ENCODE measurements around the gene PDLIM1.

Gene PDLIM1

DNA sequence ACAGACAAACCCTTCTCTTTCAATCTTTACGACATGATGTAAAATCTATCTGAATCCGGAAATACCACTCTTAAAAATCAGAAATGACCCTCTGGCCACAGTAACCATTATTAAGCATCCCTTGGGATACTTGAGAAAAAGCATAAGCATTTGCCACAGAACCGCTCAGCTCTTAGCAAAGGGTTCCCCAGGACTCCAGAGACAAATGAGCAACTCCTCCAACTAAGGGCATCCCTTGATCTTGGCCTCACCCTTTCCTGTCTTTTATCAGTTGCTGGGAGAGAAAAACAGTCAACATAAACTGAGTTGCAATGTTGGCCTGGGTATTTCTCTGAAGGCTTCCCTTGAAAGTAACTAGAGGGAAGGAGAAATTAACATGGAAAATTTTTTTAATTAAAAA, 3.5 kb downstream of the PDLIM1 start:
- DNase-seq, result no peak

DNA sequence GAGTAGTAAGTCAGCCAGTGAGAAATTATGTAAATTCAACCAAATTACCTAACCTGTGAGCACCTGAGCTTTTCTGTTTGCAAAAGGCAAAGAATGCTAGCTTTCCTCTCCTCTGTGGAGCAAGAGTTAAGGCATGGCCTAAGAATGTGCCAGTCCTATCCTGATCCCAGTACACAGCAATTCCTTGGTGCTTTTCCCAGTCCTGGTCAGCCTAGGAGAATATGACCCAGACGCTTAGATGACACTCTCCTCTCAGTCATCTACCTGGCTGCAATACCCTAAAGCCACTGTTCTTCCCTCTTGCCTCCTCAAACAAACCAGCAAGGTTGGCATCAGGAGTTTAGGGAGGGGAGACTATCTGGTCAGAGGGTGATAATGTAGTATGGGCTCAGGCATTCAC, 4.1 kb downstream of the PDLIM1 start:
- no peak for DNase-seq

DNA sequence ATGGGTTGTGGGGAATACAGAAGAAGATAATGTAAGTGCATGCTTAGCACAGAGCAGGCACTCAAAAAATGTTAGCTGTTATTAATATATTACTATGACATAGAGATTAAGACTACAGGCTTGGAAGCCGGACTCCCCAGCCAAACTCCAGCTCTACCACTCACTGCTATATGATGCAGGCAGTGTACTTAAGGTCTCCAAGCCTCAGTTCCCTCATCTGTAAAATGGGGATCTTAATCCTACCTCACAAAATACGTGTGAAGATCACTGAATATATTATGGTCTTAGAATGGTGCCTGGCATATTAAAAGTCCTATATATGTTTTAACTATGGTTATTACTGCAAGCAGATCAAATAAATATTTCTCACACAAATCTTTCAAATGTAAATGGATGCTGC, 5.2 kb downstream of the PDLIM1 start:
- no peak for DNase-seq

DNA sequence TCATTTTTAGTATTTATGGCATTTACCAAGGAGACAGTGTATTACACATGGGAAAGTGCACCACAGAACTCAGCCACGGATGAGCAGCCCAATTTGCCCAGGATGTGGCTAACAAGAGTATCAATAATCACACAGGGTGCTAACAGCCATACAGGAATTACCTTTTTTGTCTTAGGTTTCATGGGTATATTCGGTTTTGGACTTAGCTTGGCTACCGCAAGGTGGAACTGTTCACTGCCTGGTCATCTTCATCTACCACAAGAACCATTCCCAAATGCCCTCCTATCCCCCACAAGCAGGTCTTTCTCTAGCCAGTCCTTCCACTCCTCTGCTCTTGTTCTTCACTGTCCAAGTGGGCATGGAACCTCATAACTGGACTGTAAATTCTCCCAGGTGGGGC, 6.0 kb downstream of the PDLIM1 start:
- no peak for DNase-seq

DNA sequence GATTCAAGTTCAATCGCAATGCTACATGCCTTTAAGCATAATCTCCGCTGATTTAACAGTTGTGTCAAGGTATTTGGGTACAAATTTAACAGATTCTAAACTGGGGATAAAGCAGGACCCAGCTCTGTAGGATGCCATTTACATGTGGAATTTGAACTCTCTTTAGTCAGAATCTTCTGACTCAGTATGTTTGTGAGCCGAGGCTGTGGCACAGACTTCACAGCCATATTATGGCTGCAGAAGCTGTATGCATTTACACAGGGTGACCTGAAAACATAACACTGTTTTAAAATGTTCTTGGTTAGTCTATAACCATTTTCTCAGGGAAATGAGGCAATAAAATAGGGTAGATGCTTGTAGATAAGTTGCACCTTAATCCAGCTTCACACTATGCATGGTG, 8.7 kb downstream of the PDLIM1 start:
- no peak for DNase-seq

DNA sequence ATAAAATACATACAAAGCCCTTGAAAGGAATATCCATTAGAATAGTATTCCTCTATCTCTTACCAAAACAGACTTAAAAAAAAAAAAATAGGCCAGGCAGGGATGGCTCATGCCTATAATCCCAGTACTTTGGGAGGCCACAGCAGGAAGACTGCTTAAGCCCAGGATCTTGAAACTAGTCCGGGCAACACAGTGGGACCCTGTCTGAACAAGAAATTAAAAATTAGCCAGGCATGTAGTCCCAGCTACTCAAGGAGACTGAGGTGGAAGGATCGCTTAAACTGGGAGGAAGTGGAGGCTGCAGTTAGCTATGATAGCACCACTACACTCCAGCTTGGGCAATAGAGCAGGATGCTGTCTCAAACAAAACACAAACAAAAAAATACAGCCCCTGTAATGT, 9.6 kb downstream of the PDLIM1 start:
- no peak for DNase-seq

DNA sequence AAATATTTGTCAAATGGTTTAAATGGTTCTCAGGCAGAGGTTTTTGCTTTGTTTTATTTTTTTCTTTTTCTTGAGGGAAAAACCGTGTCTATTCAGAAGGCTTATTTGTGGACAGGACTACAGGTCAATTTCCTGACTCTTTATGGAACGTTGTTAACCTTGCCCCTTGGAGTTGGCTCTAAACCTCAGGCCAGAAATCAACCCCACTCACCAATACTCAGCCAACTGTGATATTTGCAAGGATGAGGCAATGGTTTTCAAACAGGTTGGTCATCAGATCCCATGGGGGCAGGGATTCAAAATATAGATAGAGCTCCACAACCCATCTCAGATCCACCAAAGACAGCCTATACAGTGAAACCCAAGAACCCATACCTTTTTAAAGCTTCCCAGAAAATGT, 10.2 kb downstream of the PDLIM1 start:
- DNase-seq, result no peak

DNA sequence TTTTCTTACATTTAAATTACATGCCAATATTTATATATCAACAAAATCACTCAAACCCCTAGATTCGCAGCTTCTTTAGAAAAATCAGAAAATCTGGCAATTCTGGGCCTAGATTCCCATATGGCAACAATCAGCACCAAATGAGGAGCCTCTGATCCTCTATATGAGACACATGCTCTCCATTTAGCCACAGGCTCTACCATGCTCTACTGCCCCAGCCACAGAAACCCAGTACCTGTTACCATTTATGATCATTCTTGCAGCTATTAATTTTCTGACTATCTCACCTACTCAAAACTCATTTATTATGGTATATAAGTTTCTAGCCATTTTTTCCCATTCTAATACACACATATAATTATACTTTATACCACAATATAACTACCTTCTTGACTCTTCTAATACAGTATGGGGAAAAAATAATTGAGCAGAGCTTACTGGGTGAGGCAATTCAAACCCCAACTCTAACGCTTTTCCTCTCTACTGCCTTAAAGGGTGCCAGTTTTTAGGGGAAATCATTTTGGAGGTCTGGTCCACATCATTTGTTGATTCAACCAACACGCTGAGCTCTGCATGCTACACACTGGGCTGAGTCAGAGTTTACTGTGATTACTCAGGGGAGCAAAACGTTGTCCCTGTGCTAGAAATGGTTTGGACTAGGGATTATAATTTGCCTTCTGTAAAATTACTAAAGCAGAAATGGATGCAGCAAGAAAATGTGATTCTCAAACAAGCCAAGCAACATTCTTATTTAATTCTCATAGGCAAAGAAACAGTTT, 11.6 kb downstream of the PDLIM1 start:
- DNase-seq, result no peak

DNA sequence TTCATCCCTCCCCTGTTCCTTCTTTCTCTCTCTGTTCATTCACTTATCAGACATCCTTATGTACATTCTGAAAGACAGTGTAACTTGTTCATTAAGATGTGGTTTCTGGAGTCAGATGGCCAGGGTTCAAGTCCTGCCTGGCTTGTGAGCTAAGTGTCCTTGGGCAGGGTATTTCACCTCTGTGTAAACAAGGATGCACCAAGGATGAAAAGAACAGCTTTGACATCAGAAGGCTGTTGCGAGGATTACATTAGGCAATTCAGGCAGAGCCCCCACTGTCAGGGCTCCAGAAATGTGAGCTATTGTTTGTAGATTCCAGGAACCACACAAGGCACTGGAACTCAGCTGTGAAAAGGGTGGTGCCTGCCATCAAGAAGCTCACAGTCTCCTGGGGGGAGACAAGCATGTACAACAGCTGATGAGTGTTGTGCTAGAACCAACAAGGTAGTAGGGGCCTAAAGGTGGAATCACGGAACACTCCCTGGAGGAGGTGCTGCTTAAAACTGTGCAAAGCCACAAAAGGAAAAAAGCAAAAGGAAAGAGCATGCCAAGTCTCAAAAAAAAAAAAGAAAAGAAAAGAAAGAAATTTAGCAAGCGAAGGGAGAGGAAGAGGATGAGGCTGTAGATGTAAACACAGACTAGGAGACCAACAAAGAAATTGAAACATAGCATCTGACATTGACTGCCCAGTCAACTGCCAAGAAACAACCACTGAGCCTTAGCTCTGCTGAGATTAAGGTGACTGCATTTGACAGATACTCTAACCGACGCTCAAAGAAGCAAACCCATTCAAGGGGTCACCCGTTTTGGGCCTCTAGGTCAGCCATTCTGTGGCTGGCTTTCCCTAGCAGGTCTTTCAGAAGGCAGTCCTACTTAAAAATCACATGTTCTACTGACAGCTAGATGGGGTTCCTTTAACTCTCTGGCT, 12.5 kb downstream of the PDLIM1 start:
- DNase-seq, result no peak

DNA sequence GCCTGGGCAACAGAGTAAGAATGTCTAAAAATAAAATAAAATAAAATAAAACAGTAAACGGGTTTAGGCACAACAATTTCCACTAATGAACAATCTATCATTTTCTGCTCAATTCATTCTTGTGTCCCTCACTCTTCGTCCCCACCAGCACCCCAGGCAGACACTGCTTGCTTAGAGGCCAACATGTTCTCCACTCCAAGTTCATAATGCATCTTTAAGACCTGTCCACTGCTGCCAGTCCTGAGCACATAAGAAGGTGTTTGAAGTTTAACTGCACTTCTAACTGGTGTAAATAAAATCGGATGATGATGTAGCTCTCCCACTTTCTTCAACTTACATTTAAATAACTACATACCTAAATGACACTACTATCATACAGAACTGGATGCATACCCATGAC, 13.2 kb downstream of the PDLIM1 start:
- no peak for DNase-seq

DNA sequence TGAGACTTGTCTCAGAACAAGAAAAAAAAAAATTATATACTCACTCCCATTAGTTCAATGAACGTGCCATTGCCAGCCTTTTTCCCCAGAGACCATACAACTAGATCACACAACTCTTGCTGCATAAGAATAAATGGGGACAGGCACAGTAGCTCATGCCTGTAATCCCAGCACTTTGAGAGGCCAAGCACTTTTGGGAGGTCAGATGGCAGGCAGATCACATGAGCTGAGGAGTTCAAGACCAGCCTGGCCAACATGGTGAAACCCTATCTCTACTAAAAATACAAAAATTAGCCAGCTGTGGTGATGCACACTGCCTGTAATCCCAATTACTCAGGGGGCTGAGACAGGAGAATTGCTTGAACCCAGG, 13.6 kb downstream of the PDLIM1 start:
- no peak for DNase-seq

DNA sequence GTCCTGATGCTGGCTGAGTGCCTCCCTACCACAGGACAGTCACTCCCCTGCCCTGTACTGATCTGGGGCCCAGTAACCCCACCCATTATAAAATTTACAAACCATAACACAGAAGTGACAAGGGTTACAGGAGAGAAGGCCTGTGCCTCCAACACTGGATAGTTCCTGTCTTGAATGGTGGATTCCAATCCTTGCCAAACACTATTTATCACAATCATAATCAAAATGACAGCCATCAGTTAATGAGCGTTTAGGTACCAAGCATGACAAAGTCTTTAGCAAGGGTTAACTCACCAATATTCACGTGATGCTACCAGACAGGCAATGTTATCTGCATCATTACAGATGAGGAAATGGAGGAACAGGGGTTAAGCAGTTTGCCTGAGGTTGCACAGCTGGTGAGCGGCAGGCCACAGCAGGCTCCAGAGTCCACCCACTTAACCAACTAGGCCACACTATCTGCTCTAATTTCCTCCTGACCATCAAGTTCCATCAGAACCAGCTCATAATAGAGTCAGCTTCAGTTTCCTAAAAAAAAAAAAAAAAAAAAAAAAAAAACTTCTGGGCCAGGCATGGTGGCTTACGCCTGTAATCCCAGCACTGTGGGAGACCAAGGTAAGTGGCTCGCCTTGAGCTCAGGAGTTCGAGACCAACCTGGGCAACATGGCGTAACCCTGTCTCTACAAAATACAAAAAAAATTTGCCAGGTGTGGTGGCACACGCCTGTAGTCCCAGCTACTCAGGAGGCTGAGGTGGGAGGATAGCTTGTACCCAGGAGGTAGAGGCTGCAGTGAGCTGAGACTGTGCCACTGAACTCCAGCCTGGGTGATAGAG, 14.2 kb downstream of the PDLIM1 start:
- no peak for DNase-seq

DNA sequence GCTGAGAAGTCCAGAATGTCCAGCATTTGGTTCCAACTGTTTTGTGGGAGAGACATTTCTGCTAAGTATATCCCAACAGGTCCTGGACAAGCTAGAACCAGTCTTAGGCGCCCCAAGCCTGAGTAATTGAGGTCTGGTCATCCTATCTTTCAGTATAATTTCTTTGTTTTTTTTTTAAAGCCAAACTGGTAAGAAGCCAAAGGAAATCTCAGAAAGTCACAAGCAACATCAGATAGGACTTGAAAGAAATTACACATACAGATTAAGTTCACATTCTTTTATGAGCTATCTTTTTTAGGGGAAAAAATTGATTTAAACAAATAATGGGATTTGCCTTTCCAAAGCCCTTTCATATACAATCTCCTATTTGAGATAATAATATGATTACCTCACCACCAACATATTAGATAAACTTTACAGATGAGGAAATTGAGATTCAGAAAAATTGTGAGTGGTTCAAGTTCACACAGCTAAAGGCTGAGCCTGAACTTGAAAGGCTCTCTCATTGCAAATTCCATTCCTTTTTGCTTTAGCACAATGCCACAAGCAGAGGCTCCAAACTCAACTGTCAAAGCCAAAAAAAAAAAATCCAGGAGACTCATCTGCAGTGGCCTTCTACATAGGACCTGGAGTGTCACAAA, 15.0 kb downstream of the PDLIM1 start:
- no peak for DNase-seq

DNA sequence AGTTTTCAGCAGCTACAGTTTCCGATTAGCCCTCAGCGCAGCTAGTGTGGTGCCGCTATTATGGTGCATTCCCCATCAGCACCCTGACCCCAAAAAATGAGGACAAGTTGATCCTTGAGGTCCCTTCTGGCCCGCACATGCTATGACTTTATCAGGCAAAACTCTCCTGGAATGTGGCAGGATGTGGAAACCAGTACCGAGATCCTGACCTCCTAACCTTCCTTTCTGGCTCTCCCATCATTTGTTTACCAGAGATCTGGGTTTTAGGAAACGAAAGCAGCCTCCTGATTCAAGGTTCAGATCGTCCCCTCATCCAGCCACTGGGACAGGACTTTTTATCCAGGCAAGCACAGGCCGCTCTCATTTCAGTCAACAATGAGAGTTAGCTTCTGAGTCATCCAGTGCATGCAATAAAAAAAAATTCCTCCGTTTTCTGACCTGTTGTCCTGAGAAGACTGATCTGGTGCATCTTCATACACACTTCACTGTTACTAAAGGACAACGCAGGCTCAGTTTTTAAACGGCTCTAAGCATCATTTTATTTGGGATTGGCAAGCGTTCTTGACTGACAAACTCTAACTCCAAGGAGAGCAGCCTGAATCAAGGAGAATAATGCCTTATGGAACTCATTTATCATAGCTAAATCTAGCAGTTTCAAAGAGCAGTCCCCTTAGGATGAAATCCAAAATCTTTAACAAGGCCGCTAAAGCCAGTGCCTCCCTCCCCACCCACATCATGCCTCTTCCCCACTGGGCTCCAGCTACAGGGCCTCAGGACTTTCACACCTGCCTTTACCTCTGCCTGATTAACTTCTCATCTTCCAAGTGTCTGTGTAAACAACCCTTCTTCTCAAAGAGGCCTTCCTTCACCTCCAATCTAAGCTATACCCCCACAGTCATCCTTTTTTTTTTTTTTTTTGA, 17.1 kb downstream of the PDLIM1 start:
- no peak for DNase-seq

DNA sequence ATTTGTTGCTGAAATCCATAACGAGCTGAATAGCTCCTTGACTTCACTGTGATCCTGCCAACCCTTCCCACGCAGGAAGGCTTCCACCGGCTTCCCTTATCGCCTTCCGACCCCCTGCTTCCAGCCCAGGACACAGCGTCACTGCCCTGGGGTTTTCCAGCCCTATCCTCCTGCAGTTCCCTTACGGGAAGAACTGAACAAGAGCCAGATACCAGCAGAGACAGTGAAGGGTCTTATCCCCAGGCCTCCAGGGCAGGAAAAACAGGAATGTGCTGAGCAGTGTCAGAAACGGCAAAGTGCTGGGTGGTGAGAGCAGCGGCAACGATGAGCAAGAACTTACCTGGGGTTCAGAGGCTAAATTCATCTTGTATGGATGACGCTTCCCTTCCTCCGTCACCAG, 22.4 kb downstream of the PDLIM1 start:
- DNase-seq, result no peak

DNA sequence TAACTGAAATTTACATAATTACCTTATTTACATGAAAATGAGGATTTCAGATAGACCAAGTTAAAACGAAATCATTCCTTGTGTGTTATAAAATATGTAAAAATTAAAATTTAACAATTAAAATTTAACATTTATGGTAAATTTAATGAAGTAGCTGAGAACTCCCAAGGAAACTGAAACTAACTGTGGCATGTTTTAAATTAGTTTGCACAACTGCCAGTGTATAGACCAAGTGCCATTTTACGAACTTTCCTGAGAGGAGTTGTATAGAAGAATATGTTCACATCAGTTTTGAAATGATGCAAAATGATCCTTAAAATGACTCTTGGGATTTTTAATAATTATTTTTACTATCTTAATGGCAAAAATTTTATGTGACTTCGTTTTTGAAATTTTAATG, 23.6 kb downstream of the PDLIM1 start:
- DNase-seq, result no peak

DNA sequence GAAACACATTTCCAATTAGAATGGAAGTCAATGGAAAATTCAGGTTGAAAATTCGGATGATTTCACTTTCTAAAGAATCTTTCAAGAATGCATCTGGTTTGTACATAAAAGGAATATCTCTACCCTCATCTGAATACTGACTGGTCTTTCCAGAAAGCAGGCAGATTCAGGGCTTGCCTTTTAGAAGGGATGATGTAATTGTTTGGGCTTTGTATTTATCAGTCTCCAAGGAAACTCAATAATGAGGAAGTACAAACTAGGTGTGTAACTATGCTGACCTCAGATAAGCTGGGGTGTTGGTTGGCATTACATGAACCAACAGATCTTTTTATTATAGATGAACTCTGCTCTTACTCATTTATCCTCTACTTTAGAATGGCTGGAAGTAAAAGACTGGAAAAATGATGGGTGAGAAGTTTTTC, 24.1 kb downstream of the PDLIM1 start:
- DNase-seq, result peak; percentile 25

DNA sequence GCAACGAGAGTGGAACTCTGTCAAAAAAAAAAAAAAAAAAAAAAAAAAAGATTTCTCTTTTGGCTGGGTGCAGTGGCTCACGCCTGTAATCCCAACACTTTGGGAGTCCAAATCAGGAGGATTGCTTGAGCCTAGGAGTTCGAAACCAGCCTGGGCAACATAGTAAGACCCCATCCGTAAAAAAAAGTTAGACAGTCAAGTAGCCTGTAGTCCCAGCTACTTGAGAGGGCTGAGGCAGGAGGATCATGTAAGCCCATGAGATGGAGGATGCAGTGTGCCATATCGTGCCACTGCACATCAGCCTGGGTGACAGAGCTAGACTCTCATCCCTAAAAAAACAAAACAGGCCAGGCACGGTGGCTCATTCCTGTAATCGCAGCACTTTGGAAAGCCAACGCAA, 25.2 kb downstream of the PDLIM1 start:
- no peak for DNase-seq

DNA sequence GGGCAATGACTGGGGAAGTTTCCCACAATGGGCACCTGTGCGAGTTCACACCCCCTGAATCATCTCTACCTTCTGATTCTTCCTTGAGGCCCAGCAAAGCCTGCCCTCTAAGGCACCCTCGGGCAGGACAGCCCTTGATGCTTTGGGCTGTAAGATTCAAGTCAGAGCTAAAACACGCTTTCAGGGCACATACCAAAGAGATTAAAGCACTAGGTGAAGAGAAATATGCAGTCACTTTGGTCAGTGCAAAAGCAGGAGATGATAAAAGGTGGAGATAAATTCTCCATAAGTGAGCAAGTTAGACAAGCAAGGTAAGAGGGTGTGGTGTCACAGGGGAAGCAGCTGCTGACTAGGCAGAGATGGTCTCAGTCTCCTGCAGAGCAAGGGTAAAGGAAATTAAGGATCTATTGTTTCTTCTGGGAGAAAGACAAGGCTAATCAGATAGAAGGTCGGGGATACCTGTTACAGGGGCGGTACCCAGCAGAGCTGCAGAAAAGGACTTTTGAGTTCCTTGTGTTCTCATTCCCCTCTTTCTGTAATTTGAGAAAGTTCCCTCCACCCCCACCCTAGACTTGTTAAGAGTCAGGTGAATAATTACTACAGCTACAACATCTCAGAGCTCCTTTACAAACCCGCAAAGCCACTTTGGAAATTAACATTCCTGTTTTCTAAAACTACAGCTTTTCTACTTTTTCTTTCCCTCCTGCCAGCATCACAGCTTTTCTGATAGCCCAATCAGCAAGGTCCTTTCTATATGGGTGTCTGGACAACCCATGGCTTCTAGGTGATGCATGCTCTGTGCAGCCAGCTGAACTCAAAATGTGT, 26.4 kb downstream of the PDLIM1 start:
- DNase-seq, result no peak

DNA sequence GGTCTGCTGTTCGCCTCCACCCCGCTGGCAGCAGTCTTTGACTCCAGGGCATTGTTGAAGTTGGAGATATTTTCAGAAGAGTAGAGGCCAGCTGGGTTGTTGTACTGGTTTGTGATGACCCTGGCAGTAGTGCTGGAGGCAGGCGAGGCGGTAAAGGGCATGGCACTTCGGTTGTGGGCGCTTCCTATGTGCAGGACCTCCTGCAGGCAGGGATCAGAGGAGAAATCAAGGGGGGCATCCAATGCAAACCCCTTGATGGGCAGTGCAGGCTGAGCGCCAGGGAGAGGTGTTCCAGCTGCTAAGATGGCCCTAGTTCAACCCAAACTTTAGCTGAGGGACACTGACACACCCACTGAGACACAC, 27.0 kb downstream of the PDLIM1 start:
- no peak for DNase-seq
